Thoracic aorta (tissue), 2 donors: ENCODE measurements around the gene RPRD1A. TPM values are rescaled to one million over a fixed set of nuclear protein-coding genes. Genes with fewer than 3 reads are reported as not detected.
A peak's percentile ranks its signal among the peaks of the same experiment; 100 is the strongest.
"Not testable (repeated sequence)": the region's sequence is repeated elsewhere in the genome, so short reads cannot be mapped to it uniquely, and the experiment has no call there.

Experiments
- ATAC-seq: fragments of 150-250 bp; one replicate; pipeline ENCODE4 v1.8.0; 2017; ENCODE audit warnings: low read depth; ENCODE audit not compliant: insufficient number of reproducible peaks, low FRiP score
- DNase-seq: peaks from one replicate; pipeline ENCODE4 v3.0.0-alpha.2; 2020; ENCODE audit warnings: low spot score
- H3K27ac ChIP-seq, 2 donors: fragments of 200-600 bp; sonication (generic); 1 replicate in 1 of 2; 2 replicates in 1 of 2; pipeline ENCODE4 v1.5.1; 2016; ENCODE audit warnings: mild to moderate bottlenecking in 2 of 2, moderate library complexity in 2 of 2
- H3K27me3 ChIP-seq: fragments of 200-600 bp; sonication (generic); replicated peaks from 2 replicates; pipeline ENCODE4 v1.6.0; 2016; ENCODE audit warnings: mild to moderate bottlenecking; ENCODE audit not compliant: insufficient read depth
- H3K36me3 ChIP-seq: fragments of 200-600 bp; sonication (generic); one replicate; pipeline ENCODE4 v1.5.1; 2016
- H3K4me1 ChIP-seq, 2 donors: fragments of 200-600 bp; sonication (generic); 1 replicate in 1 of 2; 2 replicates in 1 of 2; pipeline versions ENCODE4 v1.5.1 to v1.6.0; 2016; ENCODE audit warnings: low read depth in 2 of 2, mild to moderate bottlenecking in 1 of 2; ENCODE audit not compliant: control insufficient read depth in 1 of 2
- H3K4me3 ChIP-seq: fragments of 200-600 bp; sonication (generic); 2 replicates; pipeline ENCODE4 v1.5.1; 2016; ENCODE audit warnings: mild to moderate bottlenecking
- H3K9me3 ChIP-seq: fragments of 200-600 bp; sonication (generic); 2 replicates; pipeline ENCODE4 v1.5.1; 2016
- CTCF ChIP-seq: fragments of 200-600 bp; sonication (generic); IDR thresholded peaks from one replicate; pipeline ENCODE4 v1.5.1; 2019; ENCODE audit warnings: antibody characterized with exemption
- total RNA-seq, 2 donors: library from RNA; depleted of rRNA; stranded (reverse); fragments of >200 nt; gene quantifications; one replicate each; pipeline versions ENCODE4 v1.1.0 to v1.2.3, GENCODE V29; 2016

RPRD1A gene
- total RNA-seq, 2 donors from 2014 or later: 49.8 to 64.9 TPM

- ATAC-seq (no peak), DNase-seq (no peak)
- H3K27me3 ChIP-seq: no peaks in the 10 kb centered on the region
- no peaks in the 10 kb centered on the region for H3K9me3 ChIP-seq
- no peak for TF ChIP-seq CTCF
- no peaks in the 10 kb centered on the region for H3K36me3 ChIP-seq
- peaks cover 8 to 15% of the 10 kb centered on the region in 2 donors for H3K4me1 ChIP-seq
- H3K27ac ChIP-seq: peak overlapping the region; percentile 78 to 88
- H3K4me3 ChIP-seq: peak overlapping the region; percentile 90
Observed at GRCh38 chr18:36066686-36067054, 689 bp downstream of the RPRD1A start.

- H3K27ac ChIP-seq: no peak overlapping the region
- peaks cover 8 to 15% of the 10 kb centered on the region in 2 donors for H3K4me1 ChIP-seq
- ATAC-seq (no peak), DNase-seq (no peak)
- no peak for TF ChIP-seq CTCF
- no peaks in the 10 kb centered on the region for H3K9me3 ChIP-seq
- peak overlapping the region; percentile 90 for H3K4me3 ChIP-seq
- no peaks in the 10 kb centered on the region for H3K27me3 ChIP-seq
- H3K36me3 ChIP-seq: no peaks in the 10 kb centered on the region
Observed at GRCh38 chr18:36066001-36066400, 1.4 kb downstream of the RPRD1A start.

- not testable (repeated sequence) for H3K9me3 ChIP-seq, ATAC-seq, H3K27ac ChIP-seq, H3K4me3 ChIP-seq, H3K36me3 ChIP-seq, H3K27me3 ChIP-seq, DNase-seq
- peaks cover 8 to 15% of the 10 kb centered on the region in 2 donors for H3K4me1 ChIP-seq
Observed at GRCh38 chr18:36064809-36065079, 2.6 kb downstream of the RPRD1A start.

GRCh38 chr18:36064027-36064808 lies 3.1 kb downstream of the RPRD1A start:
- peaks cover 8 to 15% of the 10 kb centered on the region in 2 donors for H3K4me1 ChIP-seq
- no peak overlapping the region for H3K27ac ChIP-seq
- H3K4me3 ChIP-seq: no peak overlapping the region
- DNase-seq (no peak), ATAC-seq (no peak)
- no peak for TF ChIP-seq CTCF
- no peaks in the 10 kb centered on the region for H3K9me3 ChIP-seq
- no peaks in the 10 kb centered on the region for H3K36me3 ChIP-seq
- no peaks in the 10 kb centered on the region for H3K27me3 ChIP-seq

GRCh38 chr18:36058674-36059073 lies 8.7 kb downstream of the RPRD1A start:
- H3K27ac ChIP-seq: no peak overlapping the region
- H3K36me3 ChIP-seq: no peaks in the 10 kb centered on the region
- DNase-seq (no peak), ATAC-seq (no peak)
- no peaks in the 10 kb centered on the region for H3K9me3 ChIP-seq
- H3K27me3 ChIP-seq: no peaks in the 10 kb centered on the region
- no peaks in the 10 kb centered on the region for H3K4me1 ChIP-seq
- H3K4me3 ChIP-seq: no peak overlapping the region
- no peak for TF ChIP-seq CTCF

GRCh38 chr18:36051760-36052159 lies 15.6 kb downstream of the RPRD1A start:
- TF ChIP-seq CTCF: no peak
- peaks cover 11% of the 10 kb centered on the region for H3K9me3 ChIP-seq
- DNase-seq (no peak), ATAC-seq (no peak)
- H3K27ac ChIP-seq: no peak overlapping the region
- no peak overlapping the region for H3K4me3 ChIP-seq
- H3K4me1 ChIP-seq: no peaks in the 10 kb centered on the region
- H3K27me3 ChIP-seq: no peaks in the 10 kb centered on the region
- no peaks in the 10 kb centered on the region for H3K36me3 ChIP-seq
